Right ventricle myocardium inferior (tissue), 1 donor: ENCODE data around the gene ANXA2. TPM values are rescaled to one million over a fixed set of nuclear protein-coding genes. Genes with fewer than 3 reads are reported as not detected.
"Not testable (repeated sequence)": the region's sequence is repeated elsewhere in the genome, so short reads cannot be mapped to it uniquely, and the experiment has no call there.

Experiments used
- ATAC-seq: fragments of 200-7000 bp; cut with Tn5 transposase; one replicate; pipeline ENCODE4 v1.9.1; 2020; ENCODE audit warnings: mild to moderate bottlenecking, moderate library complexity
- DNase-seq: peaks from one replicate; pipeline ENCODE4 v3.0.0; 2021; ENCODE audit errors: missing footprints
- intact Hi-C: fragments of 100-400 bp; cut with DNase I; formaldehyde crosslinking; loops from one replicate; pipeline ENCODE4 v1.11.0; 2022
- total RNA-seq: library from RNA; stranded (reverse); fragmentation: NEBNext Ultra II Directional; extraction: Animal tissue kit (Norgen Biotek cat#: 25700); gene quantifications from one replicate; pipeline ENCODE4 v1.2.1, GENCODE V29; 2021
- donor health status: DM: no; HTN: yes; CAD: no; lungs with severe emphysema.

ANXA2 gene
- total RNA-seq, 1 donor from 2014 or later = 212 TPM

- DNase-seq (no peak), ATAC-seq (peak; percentile 73)
- intact Hi-C loops = no loop called here
These were observed 15.5 kb upstream of the ANXA2 start for GRCh38 chr15:60413231-60413824.

DNA sequence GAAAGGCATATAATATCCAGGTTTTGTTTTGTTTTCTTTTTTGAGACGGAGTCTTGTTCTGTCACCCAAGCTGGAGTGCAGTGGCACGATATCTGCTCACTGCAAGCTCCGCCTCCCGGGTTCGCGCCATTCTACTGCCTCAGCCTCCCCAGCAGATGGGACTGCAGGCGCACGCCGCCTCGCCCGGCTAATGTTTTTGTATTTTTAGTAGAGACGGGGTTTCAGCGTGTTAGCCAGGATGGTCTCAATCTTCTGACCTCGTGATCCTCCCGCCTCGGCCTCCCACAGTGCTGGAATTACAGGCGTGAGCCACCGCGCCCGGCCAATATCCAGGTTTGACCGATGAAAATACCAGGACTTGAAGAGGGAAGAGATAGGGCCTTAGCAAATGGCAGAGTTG lies 15.0 kb upstream of the ANXA2 start:
- DNase-seq, intact Hi-C loops, ATAC-seq: not testable (repeated sequence)

GRCh38 chr15:60411774-60412425 lies 14.1 kb upstream of the ANXA2 start:
- no peak for DNase-seq
- intact Hi-C loops = no loop called here
- no peak for ATAC-seq

- intact Hi-C loops, DNase-seq, ATAC-seq: not testable (repeated sequence)
These were observed 12.6 kb upstream of the ANXA2 start for GRCh38 chr15:60410350-60410749.

- intact Hi-C loops = no loop called here
- ATAC-seq (no peak), DNase-seq (no peak)
These were observed 10.7 kb upstream of the ANXA2 start for GRCh38 chr15:60408463-60408981.

DNA sequence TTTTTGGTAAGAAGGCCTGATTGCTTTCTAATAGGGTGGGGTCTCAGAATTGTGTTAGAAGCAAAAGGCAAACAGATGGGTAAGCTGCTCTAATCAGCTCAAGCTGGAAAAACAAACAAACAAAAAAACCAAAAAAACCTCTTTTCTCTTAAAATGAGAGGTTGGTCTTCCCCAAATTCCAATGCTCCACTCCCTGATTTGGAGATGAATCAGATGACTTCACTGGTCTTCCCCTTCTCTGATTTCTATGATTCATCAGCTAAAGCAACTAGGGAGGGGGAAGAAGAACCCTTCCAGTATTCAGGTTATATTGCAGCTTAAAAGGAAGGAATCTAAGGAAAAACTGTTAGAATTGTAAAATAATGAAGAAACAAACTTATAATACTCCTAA lies 9.6 kb upstream of the ANXA2 start:
- intact Hi-C loops = no loop called here
- no peak for ATAC-seq
- DNase-seq = no peak

GRCh38 chr15:60406513-60407414 lies 9.0 kb upstream of the ANXA2 start:
- DNase-seq (no peak), ATAC-seq (no peak)
- intact Hi-C loops = no loop called here

GRCh38 chr15:60405399-60405798 lies 7.6 kb upstream of the ANXA2 start:
- intact Hi-C loops = no loop called here
- no peak for ATAC-seq
- DNase-seq = no peak

DNA sequence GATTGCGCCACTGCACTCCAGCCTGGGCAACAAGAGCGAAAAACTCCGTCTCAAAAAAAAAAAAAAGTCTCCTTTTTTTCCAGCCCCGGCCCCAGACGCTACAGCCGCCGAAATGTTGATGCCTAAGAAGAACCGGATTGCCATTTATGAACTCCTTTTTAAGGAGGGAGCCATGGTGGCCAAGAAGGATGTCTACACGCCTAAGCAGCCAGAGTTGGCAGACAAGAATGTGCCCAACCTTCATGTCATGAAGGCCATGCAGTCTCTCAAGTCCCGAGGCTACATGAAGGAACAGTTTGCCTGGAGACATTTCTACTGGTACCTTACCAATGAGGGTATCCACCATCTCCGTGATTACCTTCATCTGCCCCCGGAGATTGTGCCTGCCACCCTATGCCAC lies 6.6 kb upstream of the ANXA2 start:
- intact Hi-C loops, DNase-seq, ATAC-seq: not testable (repeated sequence)

DNA sequence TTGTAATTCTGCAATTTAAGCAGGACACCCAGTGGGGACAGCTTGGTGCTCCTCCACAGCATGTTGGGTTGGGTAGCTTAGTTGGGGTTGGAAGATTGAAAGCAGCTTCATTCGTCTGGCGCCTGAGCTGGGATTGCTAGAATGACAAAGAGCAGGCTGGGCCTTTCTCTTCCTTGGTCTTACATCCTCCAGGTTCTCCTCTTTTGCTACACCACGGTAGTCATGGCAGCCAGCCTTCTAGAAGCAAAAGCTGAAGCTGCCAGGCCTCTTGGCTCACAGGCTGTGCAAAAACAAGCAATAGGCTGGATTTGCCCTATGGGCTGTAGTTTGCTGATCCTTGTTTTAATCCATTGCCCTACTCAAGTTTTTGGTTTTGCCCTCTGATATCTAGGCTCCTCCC lies 3.2 kb upstream of the ANXA2 start:
- intact Hi-C loops = no loop called here
- DNase-seq = no peak

GRCh38 chr15:60399931-60400330 lies 2.1 kb upstream of the ANXA2 start:
- no peak for DNase-seq
- intact Hi-C loops = loop anchor here (2.0 kb wide), 2 partner anchors 21 to 37 kb away; no protein-coding TSS in a partner anchor
- ATAC-seq = no peak

More for the DNA sequence above, 3.2 kb upstream of the ANXA2 start:
- ATAC-seq = no peak

DNA sequence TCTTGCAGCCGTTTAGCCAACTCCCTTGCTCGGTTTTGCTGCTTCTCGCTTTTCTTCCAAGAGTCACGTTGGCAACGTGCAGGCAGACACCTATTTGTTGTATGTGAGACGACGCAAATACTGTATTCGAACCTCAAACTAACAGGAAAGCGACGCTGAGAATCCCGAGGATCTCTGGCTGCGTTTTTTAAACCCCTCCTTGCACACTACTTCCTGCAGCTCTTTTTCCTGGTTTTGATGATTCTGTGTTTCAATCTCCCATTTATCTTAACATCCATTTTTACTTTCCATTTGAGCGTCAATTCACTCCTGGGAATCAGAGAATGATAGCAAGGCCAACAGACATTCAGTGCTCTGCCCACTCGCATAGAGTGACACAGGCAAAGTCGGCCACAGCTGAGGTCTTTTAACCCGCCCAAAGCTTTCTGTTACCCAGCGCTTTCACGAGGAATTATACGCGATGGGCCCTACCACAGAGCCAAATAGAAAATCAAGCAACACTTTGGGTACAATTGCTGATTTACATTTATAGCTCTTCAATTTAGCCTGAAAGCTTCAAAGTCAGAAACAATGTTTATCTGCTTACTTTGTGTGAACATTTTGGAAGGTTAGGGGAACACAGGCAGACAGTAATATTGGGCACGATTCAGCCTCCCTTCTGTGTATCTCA lies 1.6 kb upstream of the ANXA2 start:
- no peak for ATAC-seq
- DNase-seq = no peak
- intact Hi-C loops = loop anchor here (2.0 kb wide), 2 partner anchors 21 to 37 kb away; no protein-coding TSS in a partner anchor

DNA sequence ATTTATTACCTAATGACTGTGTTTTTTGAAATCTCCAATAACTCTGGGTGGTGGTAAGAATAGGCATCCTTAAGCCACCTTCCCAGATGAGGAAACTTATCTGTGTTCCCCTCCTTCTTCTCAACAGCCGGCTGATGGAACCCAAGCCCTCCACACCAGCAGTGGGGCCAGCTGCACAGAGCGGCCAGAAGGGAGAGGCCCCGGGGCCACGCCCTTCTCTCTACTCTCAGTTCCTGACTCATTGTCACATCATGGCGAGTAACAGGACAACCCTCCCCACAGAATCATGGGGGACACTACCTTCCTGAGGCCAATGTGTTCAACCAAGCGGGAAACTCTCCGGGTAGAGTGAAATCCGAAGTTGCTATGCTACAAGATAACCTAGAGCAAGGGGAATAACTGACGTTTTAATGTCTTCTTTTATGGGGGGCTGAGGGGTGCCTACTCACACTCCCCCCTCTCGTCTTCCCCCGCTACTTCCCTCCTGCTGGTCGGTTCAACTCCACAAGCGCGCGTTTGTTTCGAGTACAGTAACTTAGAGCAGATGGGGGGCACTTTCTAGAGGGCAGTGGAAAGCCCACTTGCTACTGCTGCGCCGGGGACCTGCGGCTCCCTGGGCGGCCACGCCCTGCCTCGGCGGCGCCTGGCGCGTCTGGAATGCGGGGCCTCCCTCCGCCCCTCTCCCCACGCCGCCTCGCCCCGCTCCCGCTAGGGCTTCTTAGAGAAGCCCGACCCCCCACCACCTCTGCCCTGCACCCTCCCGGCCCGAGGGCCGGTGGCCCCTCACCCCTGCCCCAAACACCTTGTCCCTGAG lies 621 bp downstream of the ANXA2 start:
- intact Hi-C loops = no loop called here

DNA sequence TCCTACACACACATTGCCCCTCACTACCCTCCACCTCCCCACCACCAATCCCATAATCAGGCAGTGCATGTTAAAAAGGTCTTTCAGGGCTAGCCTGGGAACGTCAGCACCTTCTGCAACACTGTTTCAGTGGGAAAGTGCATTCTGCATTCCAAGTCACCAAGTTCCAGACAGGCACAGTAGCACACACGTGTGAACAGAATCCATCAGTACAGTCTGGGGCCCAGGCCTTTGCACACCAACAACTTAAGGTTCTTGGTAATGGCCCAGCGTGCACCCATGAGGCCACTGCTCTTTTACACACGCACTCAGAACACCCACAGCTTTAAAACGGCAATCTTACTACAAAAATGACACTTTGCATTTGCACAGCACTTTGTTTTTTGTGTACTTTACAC lies 1.2 kb downstream of the ANXA2 start:
- intact Hi-C loops = no loop called here
- ATAC-seq (no peak), DNase-seq (no peak)

More for the DNA sequence above, 621 bp downstream of the ANXA2 start:
- peak; percentile 55 for ATAC-seq
- peak; percentile 86 for DNase-seq

- ATAC-seq = no peak
- intact Hi-C loops = no loop called here
- DNase-seq = no peak
These were observed 1.7 kb downstream of the ANXA2 start for GRCh38 chr15:60396100-60396499.

DNA sequence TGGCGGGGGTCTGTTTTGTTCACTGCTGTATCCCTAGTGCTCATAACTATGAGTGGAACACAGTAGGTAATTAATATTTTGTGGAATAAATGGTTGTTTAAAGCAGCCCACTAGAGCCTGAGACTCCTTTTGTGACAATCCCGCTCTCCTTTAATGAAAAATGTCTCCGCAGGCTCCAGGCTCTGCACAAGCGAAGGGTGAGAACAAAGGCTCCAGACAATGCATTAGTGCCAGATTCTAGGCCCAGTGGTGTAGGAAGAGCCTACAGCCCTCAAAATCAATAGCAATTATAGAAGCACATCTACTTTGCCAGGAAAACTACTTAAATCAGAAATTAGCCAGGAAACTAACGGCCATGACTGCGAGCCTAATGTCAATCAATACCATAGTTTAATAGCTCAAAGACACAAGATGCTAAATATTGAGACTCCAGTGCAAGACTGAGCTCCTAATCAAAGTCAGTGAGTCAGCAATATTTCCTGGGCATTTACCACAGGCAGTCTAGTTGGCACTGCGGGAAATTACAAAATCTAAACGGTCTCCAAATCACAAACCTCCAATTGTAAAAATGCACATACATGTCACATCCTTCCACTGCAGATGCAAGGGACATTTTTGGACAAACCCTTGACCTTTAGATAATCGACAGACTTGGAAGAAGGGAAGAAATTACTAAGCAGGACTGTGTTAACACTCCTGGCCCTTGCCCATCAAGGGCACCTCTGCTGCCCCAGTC lies 2.3 kb downstream of the ANXA2 start:
- intact Hi-C loops = no loop called here
- no peak for DNase-seq
- ATAC-seq = no peak

DNA sequence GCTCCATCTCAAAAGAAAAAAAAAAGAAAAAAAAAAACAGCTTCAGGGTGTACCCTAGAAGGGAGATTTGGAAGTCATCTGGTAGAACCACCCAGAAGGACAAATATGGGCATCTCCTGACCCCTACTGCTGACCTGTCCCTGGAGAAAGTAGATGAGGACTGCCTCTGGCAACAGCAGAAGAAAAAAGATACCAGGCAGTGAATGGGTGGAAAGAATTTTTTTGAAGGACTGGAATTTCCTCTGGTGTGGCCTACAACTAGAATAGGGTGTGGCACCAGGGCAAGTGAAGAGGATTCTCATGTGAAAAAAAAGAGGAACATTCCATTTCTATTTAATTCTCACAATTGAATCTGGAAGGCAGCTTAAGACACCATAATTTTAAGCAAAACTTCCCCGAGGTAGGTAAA lies 3.1 kb downstream of the ANXA2 start:
- intact Hi-C loops = no loop called here
- ATAC-seq (no peak), DNase-seq (no peak)
